Astrocyte (in vitro differentiated cells and primary cell): Measurements from ENCODE around the gene PLXND1. TPM values are rescaled to one million over a fixed set of nuclear protein-coding genes. Genes with fewer than 3 reads are reported as not detected.
"Not testable (repeated sequence)": the region's sequence is repeated elsewhere in the genome, so short reads cannot be mapped to it uniquely, and the experiment has no call there.

ENCODE experiments used
- DNase-seq: peaks from one replicate; pipeline ENCODE4 v3.0.0-alpha.2; 2010; ENCODE audit warnings: low read depth
- FAIRE-seq: peaks from 2 replicates; lab custom pipeline; 2011; peaks lifted over from hg19 to GRCh38; lab: Jason Lieb, UNC
- H2AFZ ChIP-seq: 2 replicates; pipeline ENCODE4 v1.6.0; 2012; ENCODE audit warnings: low read depth, low read length, inconsistent platforms
- H3K27ac ChIP-seq: 2 replicates; pipeline ENCODE4 v1.5.1; 2011; ENCODE audit warnings: low read depth, low read length, inconsistent platforms
- H3K27me3 ChIP-seq: 2 replicates; pipeline ENCODE4 v1.6.0; 2011; ENCODE audit warnings: low read length, inconsistent platforms; ENCODE audit not compliant: insufficient read depth
- H3K36me3 ChIP-seq: 2 replicates; pipeline ENCODE4 v1.5.1; 2011; ENCODE audit warnings: low read length, inconsistent platforms; ENCODE audit not compliant: insufficient read depth
- H3K4me1 ChIP-seq: 2 replicates; pipeline ENCODE4 v1.5.1; 2011; ENCODE audit warnings: low read length, inconsistent platforms; ENCODE audit not compliant: insufficient read depth
- H3K4me2 ChIP-seq: 2 replicates; pipeline ENCODE4 v1.6.0; 2012; ENCODE audit warnings: low read length, inconsistent platforms
- H3K4me3 ChIP-seq: 2 replicates; pipeline ENCODE4 v1.5.1; 2011; ENCODE audit warnings: low read depth, mild to moderate bottlenecking, low read length, inconsistent platforms; ENCODE audit not compliant: insufficient read depth
- H3K79me2 ChIP-seq: 2 replicates; pipeline ENCODE4 v1.6.0; 2012; ENCODE audit warnings: mild to moderate bottlenecking, low read length, inconsistent platforms; ENCODE audit not compliant: insufficient read depth
- H3K9ac ChIP-seq: 2 replicates; pipeline ENCODE4 v1.6.0; 2012; ENCODE audit warnings: mild to moderate bottlenecking, low read length, inconsistent platforms
- H3K9me3 ChIP-seq: 2 replicates; pipeline ENCODE4 v1.5.1; 2012; ENCODE audit warnings: low read depth, mild to moderate bottlenecking, low read length, inconsistent platforms; ENCODE audit not compliant: insufficient read depth
- H4K20me1 ChIP-seq: 2 replicates; pipeline ENCODE4 v1.6.0; 2012; ENCODE audit warnings: low read length, inconsistent platforms; ENCODE audit not compliant: insufficient read depth
- H3K27ac Mint-ChIP-seq: one replicate; pipeline ENCODE4 v1.8.0; 2021; ENCODE audit warnings: mild to moderate bottlenecking, mixed read lengths; ENCODE audit not compliant: unreplicated experiment
- H3K27me3 Mint-ChIP-seq: one replicate; pipeline ENCODE4 v1.8.0; 2021; ENCODE audit warnings: low read depth, mixed read lengths; ENCODE audit not compliant: unreplicated experiment
- H3K36me3 Mint-ChIP-seq: one replicate; pipeline ENCODE4 v1.8.0; 2021; ENCODE audit warnings: low read depth, mixed read lengths; ENCODE audit not compliant: unreplicated experiment
- H3K4me1 Mint-ChIP-seq: one replicate; pipeline ENCODE4 v1.8.0; 2021; ENCODE audit warnings: low read depth, mixed read lengths; ENCODE audit not compliant: unreplicated experiment
- H3K4me3 Mint-ChIP-seq: one replicate; pipeline ENCODE4 v1.8.0; 2021; ENCODE audit warnings: mild to moderate bottlenecking, moderate library complexity, mixed read lengths; ENCODE audit not compliant: unreplicated experiment
- H3K9me3 Mint-ChIP-seq: one replicate; pipeline ENCODE4 v1.8.0; 2021; ENCODE audit warnings: mild to moderate bottlenecking, mixed read lengths; ENCODE audit not compliant: unreplicated experiment
- CTCF ChIP-seq: IDR thresholded peaks from 2 replicates; pipeline ENCODE4 v1.5.1; 2011; ENCODE audit warnings: low read depth, mild to moderate bottlenecking, inconsistent platforms, low read length, moderate library complexity; ENCODE audit not compliant: insufficient read depth
- EZH2 ChIP-seq: IDR thresholded peaks from 2 replicates; pipeline ENCODE4 v1.6.1; 2012; ENCODE audit warnings: mild to moderate bottlenecking, low read length, inconsistent platforms; ENCODE audit not compliant: insufficient read depth
- total RNA-seq: library from RNA; stranded (reverse); gene quantifications from 2 replicates; pipeline ENCODE4 v1.2.1, GENCODE V29; 2021

PLXND1 gene
- total RNA-seq, 1 donor from 2014 or later: 184 TPM

- peak overlapping the region; percentile 87 for H3K27ac Mint-ChIP-seq
- Histone ChIP-seq H3K36me3 (no peaks in the 10 kb centered on the region), H3K79me2 (no peaks in the 10 kb centered on the region), H3K9me3 (no peaks in the 10 kb centered on the region), H3K4me3 (no peak overlapping the region), H3K4me1 (peaks cover 56% of the 10 kb centered on the region), H3K27ac (peak overlapping the region; percentile 76), H4K20me1 (no peaks in the 10 kb centered on the region), H3K27me3 (no peaks in the 10 kb centered on the region), H2AFZ (peak overlapping the region; percentile 62), H3K9ac (peak overlapping the region; percentile 79), H3K4me2 (peak overlapping the region; percentile 66)
- H3K9me3 Mint-ChIP-seq: no peaks in the 10 kb centered on the region
- peaks cover 40% of the 10 kb centered on the region for H3K4me1 Mint-ChIP-seq
- TF ChIP-seq EZH2: no peak
- TF ChIP-seq CTCF: no peak
- H3K36me3 Mint-ChIP-seq: no peaks in the 10 kb centered on the region
- no peak overlapping the region for H3K4me3 Mint-ChIP-seq
- peak; percentile 80 for DNase-seq
- FAIRE-seq: no peak
- no peaks in the 10 kb centered on the region for H3K27me3 Mint-ChIP-seq
These were observed 5.5 kb upstream of the PLXND1 start for GRCh38 chr3:129611812-129612533.

GRCh38 chr3:129611446-129611800, 4.9 kb upstream of the PLXND1 start:
- no peak for FAIRE-seq
- Mint-ChIP-seq H3K27ac (peak overlapping the region; percentile 87), H3K36me3 (no peaks in the 10 kb centered on the region), H3K9me3 (no peaks in the 10 kb centered on the region), H3K4me3 (no peak overlapping the region), H3K4me1 (peaks cover 36% of the 10 kb centered on the region), H3K27me3 (no peaks in the 10 kb centered on the region)
- Histone ChIP-seq H3K79me2 (no peaks in the 10 kb centered on the region), H4K20me1 (no peaks in the 10 kb centered on the region), H3K27ac (peak overlapping the region; percentile 76), H3K4me2 (peak overlapping the region; percentile 66), H3K9ac (peak overlapping the region; percentile 79), H3K36me3 (no peaks in the 10 kb centered on the region), H3K9me3 (no peaks in the 10 kb centered on the region), H3K4me3 (no peak overlapping the region), H2AFZ (peak overlapping the region; percentile 62), H3K4me1 (peaks cover 58% of the 10 kb centered on the region), H3K27me3 (no peaks in the 10 kb centered on the region)
- DNase-seq: no peak
- no peak for TF ChIP-seq EZH2
- no peak for TF ChIP-seq CTCF

- H3K9me3 ChIP-seq, H3K36me3 Mint-ChIP-seq, H3K79me2 ChIP-seq, H3K27me3 Mint-ChIP-seq, H3K4me3 ChIP-seq, H3K36me3 ChIP-seq, DNase-seq, FAIRE-seq, H4K20me1 ChIP-seq, H3K9me3 Mint-ChIP-seq, H3K4me3 Mint-ChIP-seq, H2AFZ ChIP-seq, H3K27me3 ChIP-seq: not testable (repeated sequence)
- Histone ChIP-seq H3K9ac (peak overlapping the region; percentile 79), H3K4me2 (peak overlapping the region; percentile 66), H3K27ac (peak overlapping the region; percentile 76), H3K4me1 (peaks cover 58% of the 10 kb centered on the region)
- peaks cover 33% of the 10 kb centered on the region for H3K4me1 Mint-ChIP-seq
- H3K27ac Mint-ChIP-seq: peak overlapping the region; percentile 87
These were observed 4.4 kb upstream of the PLXND1 start for GRCh38 chr3:129610794-129611445.
